Measurements from ENCODE around the gene MYH4. TPM values are rescaled to one million over a fixed set of nuclear protein-coding genes. Genes with fewer than 3 reads are reported as not detected.

MYH4 gene
- total and polyA plus RNA-seq, 9 of the 15 experiments (the other 6 are each of a cell fraction or from before 2014, with no cell fraction given): not detected

- TF ChIP-seq, protein P1, sequence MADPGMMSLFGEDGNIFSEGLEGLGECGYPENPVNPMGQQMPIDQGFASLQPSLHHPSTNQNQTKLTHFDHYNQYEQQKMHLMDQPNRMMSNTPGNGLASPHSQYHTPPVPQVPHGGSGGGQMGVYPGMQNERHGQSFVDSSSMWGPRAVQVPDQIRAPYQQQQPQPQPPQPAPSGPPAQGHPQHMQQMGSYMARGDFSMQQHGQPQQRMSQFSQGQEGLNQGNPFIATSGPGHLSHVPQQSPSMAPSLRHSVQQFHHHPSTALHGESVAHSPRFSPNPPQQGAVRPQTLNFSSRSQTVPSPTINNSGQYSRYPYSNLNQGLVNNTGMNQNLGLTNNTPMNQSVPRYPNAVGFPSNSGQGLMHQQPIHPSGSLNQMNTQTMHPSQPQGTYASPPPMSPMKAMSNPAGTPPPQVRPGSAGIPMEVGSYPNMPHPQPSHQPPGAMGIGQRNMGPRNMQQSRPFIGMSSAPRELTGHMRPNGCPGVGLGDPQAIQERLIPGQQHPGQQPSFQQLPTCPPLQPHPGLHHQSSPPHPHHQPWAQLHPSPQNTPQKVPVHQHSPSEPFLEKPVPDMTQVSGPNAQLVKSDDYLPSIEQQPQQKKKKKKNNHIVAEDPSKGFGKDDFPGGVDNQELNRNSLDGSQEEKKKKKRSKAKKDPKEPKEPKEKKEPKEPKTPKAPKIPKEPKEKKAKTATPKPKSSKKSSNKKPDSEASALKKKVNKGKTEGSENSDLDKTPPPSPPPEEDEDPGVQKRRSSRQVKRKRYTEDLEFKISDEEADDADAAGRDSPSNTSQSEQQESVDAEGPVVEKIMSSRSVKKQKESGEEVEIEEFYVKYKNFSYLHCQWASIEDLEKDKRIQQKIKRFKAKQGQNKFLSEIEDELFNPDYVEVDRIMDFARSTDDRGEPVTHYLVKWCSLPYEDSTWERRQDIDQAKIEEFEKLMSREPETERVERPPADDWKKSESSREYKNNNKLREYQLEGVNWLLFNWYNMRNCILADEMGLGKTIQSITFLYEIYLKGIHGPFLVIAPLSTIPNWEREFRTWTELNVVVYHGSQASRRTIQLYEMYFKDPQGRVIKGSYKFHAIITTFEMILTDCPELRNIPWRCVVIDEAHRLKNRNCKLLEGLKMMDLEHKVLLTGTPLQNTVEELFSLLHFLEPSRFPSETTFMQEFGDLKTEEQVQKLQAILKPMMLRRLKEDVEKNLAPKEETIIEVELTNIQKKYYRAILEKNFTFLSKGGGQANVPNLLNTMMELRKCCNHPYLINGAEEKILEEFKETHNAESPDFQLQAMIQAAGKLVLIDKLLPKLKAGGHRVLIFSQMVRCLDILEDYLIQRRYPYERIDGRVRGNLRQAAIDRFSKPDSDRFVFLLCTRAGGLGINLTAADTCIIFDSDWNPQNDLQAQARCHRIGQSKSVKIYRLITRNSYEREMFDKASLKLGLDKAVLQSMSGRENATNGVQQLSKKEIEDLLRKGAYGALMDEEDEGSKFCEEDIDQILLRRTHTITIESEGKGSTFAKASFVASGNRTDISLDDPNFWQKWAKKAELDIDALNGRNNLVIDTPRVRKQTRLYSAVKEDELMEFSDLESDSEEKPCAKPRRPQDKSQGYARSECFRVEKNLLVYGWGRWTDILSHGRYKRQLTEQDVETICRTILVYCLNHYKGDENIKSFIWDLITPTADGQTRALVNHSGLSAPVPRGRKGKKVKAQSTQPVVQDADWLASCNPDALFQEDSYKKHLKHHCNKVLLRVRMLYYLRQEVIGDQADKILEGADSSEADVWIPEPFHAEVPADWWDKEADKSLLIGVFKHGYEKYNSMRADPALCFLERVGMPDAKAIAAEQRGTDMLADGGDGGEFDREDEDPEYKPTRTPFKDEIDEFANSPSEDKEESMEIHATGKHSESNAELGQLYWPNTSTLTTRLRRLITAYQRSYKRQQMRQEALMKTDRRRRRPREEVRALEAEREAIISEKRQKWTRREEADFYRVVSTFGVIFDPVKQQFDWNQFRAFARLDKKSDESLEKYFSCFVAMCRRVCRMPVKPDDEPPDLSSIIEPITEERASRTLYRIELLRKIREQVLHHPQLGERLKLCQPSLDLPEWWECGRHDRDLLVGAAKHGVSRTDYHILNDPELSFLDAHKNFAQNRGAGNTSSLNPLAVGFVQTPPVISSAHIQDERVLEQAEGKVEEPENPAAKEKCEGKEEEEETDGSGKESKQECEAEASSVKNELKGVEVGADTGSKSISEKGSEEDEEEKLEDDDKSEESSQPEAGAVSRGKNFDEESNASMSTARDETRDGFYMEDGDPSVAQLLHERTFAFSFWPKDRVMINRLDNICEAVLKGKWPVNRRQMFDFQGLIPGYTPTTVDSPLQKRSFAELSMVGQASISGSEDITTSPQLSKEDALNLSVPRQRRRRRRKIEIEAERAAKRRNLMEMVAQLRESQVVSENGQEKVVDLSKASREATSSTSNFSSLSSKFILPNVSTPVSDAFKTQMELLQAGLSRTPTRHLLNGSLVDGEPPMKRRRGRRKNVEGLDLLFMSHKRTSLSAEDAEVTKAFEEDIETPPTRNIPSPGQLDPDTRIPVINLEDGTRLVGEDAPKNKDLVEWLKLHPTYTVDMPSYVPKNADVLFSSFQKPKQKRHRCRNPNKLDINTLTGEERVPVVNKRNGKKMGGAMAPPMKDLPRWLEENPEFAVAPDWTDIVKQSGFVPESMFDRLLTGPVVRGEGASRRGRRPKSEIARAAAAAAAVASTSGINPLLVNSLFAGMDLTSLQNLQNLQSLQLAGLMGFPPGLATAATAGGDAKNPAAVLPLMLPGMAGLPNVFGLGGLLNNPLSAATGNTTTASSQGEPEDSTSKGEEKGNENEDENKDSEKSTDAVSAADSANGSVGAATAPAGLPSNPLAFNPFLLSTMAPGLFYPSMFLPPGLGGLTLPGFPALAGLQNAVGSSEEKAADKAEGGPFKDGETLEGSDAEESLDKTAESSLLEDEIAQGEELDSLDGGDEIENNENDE (IDR thresholded peaks at IDR 0.05; ENCODE audit: low read depth, low read length): no peak
- no peak for TF ChIP-seq CAMTA2 (CRISPR knock-in tag; conservative IDR thresholded peaks at IDR 0.05)
- TF ChIP-seq FOXP4 (CRISPR knock-in tag; IDR thresholded peaks at IDR 0.05; ENCODE audit: borderline replicate concordance): no peak
These were observed 65.8 kb downstream of the MYH4 start (continued) for GRCh38 chr17:10403589-10403988.
